H1 (cell line): ENCODE measurements around the gene TSPEAR. TPM values are rescaled to one million over a fixed set of nuclear protein-coding genes. Genes with fewer than 3 reads are reported as not detected.

Experiments
- CTCF ChIA-PET: fragments of 300-600 bp; sonication (Branson Sonifier 250); formaldehyde crosslinking; loops from one replicate; lab custom pipeline; 2021; ENCODE audit not compliant: partially characterized antibody; lab: Charles Lee
- POLR2A ChIA-PET: fragments of 300-600 bp; sonication (Branson Sonifier 250); formaldehyde crosslinking; loops from one replicate; lab custom pipeline; 2021; ENCODE audit warnings: inconsistent platforms; ENCODE audit not compliant: partially characterized antibody; lab: Charles Lee
- DNase-seq, 2 experiments: peaks; one replicate each; pipeline versions ENCODE4 v3.0.0 to v3.0.0-alpha.2; 2010 to 2022; ENCODE audit warnings: low spot score in 2 of 2, low read depth in 1 of 2, mixed read lengths in 1 of 2
- FAIRE-seq: peaks from 2 replicates; lab custom pipeline; 2011; peaks lifted over from hg19 to GRCh38; lab: Jason Lieb, UNC
- H2AFZ ChIP-seq: 2 replicates; pipeline ENCODE4 v1.8.1; 2012; ENCODE audit warnings: low read length, inconsistent platforms
- H2AK5ac ChIP-seq: 2 replicates; pipeline ENCODE4 v1.6.1; 2013; ENCODE audit warnings: low read depth, low read length
- H2BK120ac ChIP-seq: replicated peaks from 2 replicates; pipeline ENCODE3; 2013; ENCODE audit warnings: low read depth, low read length, inconsistent platforms
- H2BK12ac ChIP-seq: 2 replicates; pipeline ENCODE4 v1.6.1; 2013; ENCODE audit warnings: low read depth, low read length
- H2BK15ac ChIP-seq: 2 replicates; pipeline ENCODE4 v1.6.1; 2013; ENCODE audit warnings: low read length
- H2BK20ac ChIP-seq: 2 replicates; pipeline ENCODE4 v1.6.1; 2013; ENCODE audit warnings: low read length
- H2BK5ac ChIP-seq: 2 replicates; pipeline ENCODE4 v1.6.1; 2013; ENCODE audit warnings: low read depth, low read length
- H3K14ac ChIP-seq: 2 replicates; pipeline ENCODE4 v1.6.1; 2013; ENCODE audit warnings: inconsistent platforms; ENCODE audit not compliant: insufficient read length
- H3K18ac ChIP-seq: 2 replicates; pipeline ENCODE4 v1.6.1; 2013; ENCODE audit warnings: low read length; ENCODE audit errors: extremely low read depth
- H3K23ac ChIP-seq: 2 replicates; pipeline ENCODE4 v1.6.1; 2013; ENCODE audit warnings: inconsistent platforms; ENCODE audit not compliant: insufficient read length
- H3K23me2 ChIP-seq: 2 replicates; pipeline ENCODE4 v1.6.1; 2013; ENCODE audit warnings: low read depth, low read length
- H3K27ac ChIP-seq: 2 replicates; pipeline ENCODE4 v1.6.1; 2011; ENCODE audit warnings: low read depth, low read length, inconsistent platforms
- H3K27me3 ChIP-seq, 4 experiments: replicated peaks in 1 of 4; 1 replicate in 1 of 4; 2 replicates in 3 of 4; pipeline versions ENCODE4 v1.6.1 to v1.8.1; 2011 to 2013; ENCODE audit warnings: low read length in 3 of 4, mild to moderate bottlenecking in 3 of 4, inconsistent platforms in 2 of 4, mixed read lengths in 2 of 4, moderate library complexity in 1 of 4; ENCODE audit not compliant: control insufficient read depth in 3 of 4, insufficient read depth in 3 of 4; ENCODE audit errors: extremely low read depth in 1 of 4
- H3K36me3 ChIP-seq, 4 experiments: 2 replicates each; pipeline versions ENCODE4 v1.6.1 to v1.8.1; 2011 to 2013; ENCODE audit warnings: mild to moderate bottlenecking in 4 of 4, low read length in 3 of 4, moderate library complexity in 2 of 4, control low read depth in 1 of 4, inconsistent platforms in 1 of 4; ENCODE audit not compliant: insufficient read depth in 4 of 4, control insufficient read depth in 2 of 4
- H3K4ac ChIP-seq: replicated peaks from 2 replicates; pipeline ENCODE3; 2013; ENCODE audit warnings: low read length, low read depth, mixed read lengths, inconsistent platforms; ENCODE audit not compliant: insufficient read length
- H3K4me1 ChIP-seq, 4 experiments: replicated peaks in 1 of 4; 1 replicate in 1 of 4; 2 replicates in 3 of 4; pipeline versions ENCODE4 v1.6.1 to v1.8.1; 2011 to 2013; ENCODE audit warnings: low read length in 3 of 4, inconsistent platforms in 2 of 4, mixed read lengths in 1 of 4; ENCODE audit not compliant: insufficient read depth in 4 of 4, control insufficient read depth in 3 of 4
- H3K4me2 ChIP-seq, 2 experiments: 2 replicates each; pipeline versions ENCODE4 v1.6.1 to v1.8.1; 2011 to 2013; ENCODE audit warnings: low read depth in 2 of 2, low read length in 2 of 2, control low read depth in 1 of 2, inconsistent platforms in 1 of 2, mild to moderate bottlenecking in 1 of 2; ENCODE audit not compliant: insufficient read depth in 1 of 2
- H3K4me3 ChIP-seq, 4 experiments: fragments of 200-600, 300-600 bp in 1 of 4; sonication (generic), shearing (Covaris generic), sonication (Bioruptor Twin) in 1 of 4; 2 replicates each; pipeline versions ENCODE4 v1.5.1 to v1.8.1; 2011 to 2016; ENCODE audit warnings: low read length in 4 of 4, low read depth in 3 of 4, control low read depth in 2 of 4, inconsistent platforms in 2 of 4, mild to moderate bottlenecking in 2 of 4, mixed read lengths in 1 of 4, moderate library complexity in 1 of 4; ENCODE audit not compliant: insufficient read depth in 2 of 4; ENCODE audit errors: extremely low read depth in 1 of 4
- H3K56ac ChIP-seq: replicated peaks from 2 replicates; pipeline ENCODE3; 2013; ENCODE audit warnings: low read depth, mild to moderate bottlenecking, mixed read lengths, low read length, inconsistent platforms; ENCODE audit not compliant: insufficient read length
- H3K79me1 ChIP-seq: 2 replicates; pipeline ENCODE4 v1.6.1; 2013; ENCODE audit warnings: low read depth, low read length, control low read depth
- H3K79me2 ChIP-seq, 2 experiments: 2 replicates each; pipeline versions ENCODE4 v1.6.1 to v1.8.1; 2012 to 2013; ENCODE audit warnings: low read length in 2 of 2, mild to moderate bottlenecking in 2 of 2, inconsistent platforms in 1 of 2; ENCODE audit not compliant: insufficient read depth in 2 of 2, control insufficient read depth in 1 of 2
- H3K9ac ChIP-seq, 4 experiments: replicated peaks in 1 of 4; 1 replicate in 1 of 4; 2 replicates in 3 of 4; pipeline versions ENCODE4 v1.6.1 to v1.8.1; 2011 to 2013; ENCODE audit warnings: low read depth in 3 of 4, low read length in 3 of 4, control low read depth in 2 of 4, mild to moderate bottlenecking in 2 of 4, moderate library complexity in 2 of 4, inconsistent platforms in 1 of 4; ENCODE audit errors: extremely low read depth in 1 of 4
- H3K9me3 ChIP-seq, 2 experiments: 2 replicates each; pipeline versions ENCODE4 v1.6.1 to v1.8.1; 2012 to 2013; ENCODE audit warnings: mild to moderate bottlenecking in 2 of 2, moderate library complexity in 2 of 2, control low read depth in 1 of 2, inconsistent platforms in 1 of 2, low read depth in 1 of 2, low read length in 1 of 2, mixed read lengths in 1 of 2; ENCODE audit not compliant: insufficient read depth in 2 of 2
- H4K20me1 ChIP-seq, 2 experiments: replicated peaks in 1 of 2; 2 replicates each; pipeline versions ENCODE3 to v1.8.1; 2011 to 2013; ENCODE audit warnings: inconsistent platforms in 2 of 2, low read length in 2 of 2, mild to moderate bottlenecking in 1 of 2; ENCODE audit not compliant: insufficient read depth in 2 of 2, control insufficient read depth in 1 of 2
- H4K5ac ChIP-seq: 2 replicates; pipeline ENCODE4 v1.6.1; 2013; ENCODE audit warnings: low read length, low read depth, mixed read lengths, inconsistent platforms; ENCODE audit not compliant: insufficient read length
- H4K8ac ChIP-seq: 2 replicates; pipeline ENCODE4 v1.8.0; 2013; ENCODE audit warnings: mild to moderate bottlenecking, moderate library complexity, low read length, inconsistent platforms; ENCODE audit not compliant: insufficient read depth; ENCODE audit errors: extremely low read depth
- H4K91ac ChIP-seq: replicated peaks from 2 replicates; pipeline ENCODE3; 2013; ENCODE audit warnings: low read length, mixed read lengths, inconsistent platforms; ENCODE audit not compliant: insufficient read length
- CEBPB ChIP-seq: IDR thresholded peaks from 2 replicates; pipeline ENCODE4 v1.6.1; 2012; ENCODE audit warnings: low read depth, low read length
- CHD1 ChIP-seq: IDR thresholded peaks from 2 replicates; pipeline ENCODE4 v1.6.1; 2012; ENCODE audit warnings: low read depth, low read length, improper control_type of control experiment
- CHD2 ChIP-seq: IDR thresholded peaks from 2 replicates; pipeline ENCODE4 v1.6.1; 2012; ENCODE audit warnings: low read length, improper control_type of control experiment
- E2F6 ChIP-seq: IDR thresholded peaks from 2 replicates; pipeline ENCODE4 v1.6.1; 2012; ENCODE audit warnings: inconsistent platforms
- MAX ChIP-seq: IDR thresholded peaks from 2 replicates; pipeline ENCODE4 v1.6.1; 2012; ENCODE audit warnings: inconsistent platforms
- RAD21 ChIP-seq, 2 experiments: IDR thresholded peaks in 1 of 2; conservative IDR thresholded peaks in 1 of 2; 2 replicates each; pipeline ENCODE4 v1.6.1; 2011; ENCODE audit warnings: low read depth in 2 of 2, low read length in 2 of 2, improper control_type of control experiment in 1 of 2, inconsistent platforms in 1 of 2, mild to moderate bottlenecking in 1 of 2, moderate library complexity in 1 of 2
- RNF2 ChIP-seq: fragments of 200-900, 300-1000 bp; sonication (generic); IDR thresholded peaks from 2 replicates; pipeline ENCODE4 v1.7.1; 2016; ENCODE audit warnings: borderline replicate concordance, low read depth, mild to moderate bottlenecking, antibody characterized with exemption, low read length; ENCODE audit not compliant: poor library complexity, severe bottlenecking; ENCODE audit errors: missing control alignments
- SP1 ChIP-seq: IDR thresholded peaks from 2 replicates; pipeline ENCODE4 v1.6.1; 2011; ENCODE audit warnings: low read depth, low read length
- SUZ12 ChIP-seq: fragments of 200-600 bp; sonication (generic); IDR thresholded peaks from 2 replicates; pipeline ENCODE4 v1.6.1; 2012; ENCODE audit warnings: mild to moderate bottlenecking, inconsistent platforms, low read length, moderate library complexity, mixed read lengths
- TAF7 ChIP-seq: optimal IDR thresholded peaks from 2 replicates; pipeline ENCODE3; 2011; ENCODE audit warnings: low read depth, mild to moderate bottlenecking, inconsistent platforms, low read length, moderate library complexity, borderline replicate concordance
- WGBS, 2 experiments: shearing (Covaris generic) in 1 of 2; methylation state at CpG; one replicate each; pipeline versions ENCODE4 v1.1.6 to v1.1.7; 2013 to 2015; ENCODE audit warnings: low lambda C conversion rate in 2 of 2, mixed read lengths in 2 of 2, inconsistent platforms in 1 of 2, low coverage in 1 of 2, missing lambda C conversion rate in 1 of 2; ENCODE audit not compliant: insufficient replicate concordance in 2 of 2, insufficient coverage in 1 of 2, insufficient read length in 1 of 2; ENCODE audit errors: extremely low coverage in 1 of 2, missing lambda C conversion rate in 1 of 2; 5-methylcytosine and 5-hydroxymethylcytosine counted together
- polyA plus RNA-seq, 7 experiments: library from polyadenylated mRNA; depleted of rRNA in 3 of 7; stranded (reverse) in 5 of 7; unstranded in 2 of 7; fragments of >200 nt in 5 of 7; fragments of 200-250 nt in 2 of 7; gene quantifications; 1 replicate in 5 of 7; 2 replicates in 1 of 7; 4 replicates in 1 of 7; pipeline versions ENCODE4 v1.2.1 to v1.2.3, GENCODE V29; 2011 to 2013; ENCODE audit warnings: missing spikeins in 2 of 7, mixed read lengths in 2 of 7
- total RNA-seq: library from RNA; stranded (reverse); fragmentation: NEBNext Ultra II Directional; extraction: Animal tissue kit (Norgen Biotek cat#: 25700); gene quantifications from 2 replicates; pipeline ENCODE4 v1.2.1, GENCODE V29; 2021

TSPEAR gene
- total and polyA plus RNA-seq, 2 of the 8 experiments (the other 6 are each of a cell fraction or from before 2014, with no cell fraction given), result 0.58 to 0.89 TPM

GRCh38 chr21:44653123-44653522, 58.2 kb downstream of the TSPEAR start:
- H3K14ac ChIP-seq, result no peak overlapping the region
- H2BK12ac ChIP-seq, result no peak overlapping the region
- peaks cover 0 to 2% (median 0%) of the 10 kb centered on the region in 4 experiments; a peak in 1 of 7 replicates for H3K27me3 ChIP-seq
- no peak overlapping the region for H4K8ac ChIP-seq
- H4K5ac ChIP-seq, result no peak overlapping the region
- CTCF ChIA-PET, result interaction anchor here (1.0 kb wide), 1 partner anchor 34 kb away, joined by 3 read pairs; no protein-coding TSS in a partner anchor
- POLR2A ChIA-PET, result no interaction called here
- no peaks in the 10 kb centered on the region for H4K20me1 ChIP-seq
- peak; percentile 56; the same call in 1 of the 2 replicates for TF ChIP-seq SP1
- no peak for TF ChIP-seq CEBPB
- TF ChIP-seq CHD1, result no peak
- no peak for TF ChIP-seq TAF7
- TF ChIP-seq MAX, result peak; percentile 90
- TF ChIP-seq SUZ12, result no peak
- no peak for TF ChIP-seq RAD21 (IDR thresholded peaks at IDR 0.05 in 1 of 2, conservative IDR thresholded peaks at IDR 0.05 in 1 of 2; ENCODE audit: low read depth in 2 of 2, low read length in 2 of 2)
- no peak for TF ChIP-seq RNF2
- TF ChIP-seq CHD2, result no peak
- peak; percentile 96 for TF ChIP-seq E2F6
- peaks cover 0 to 4% of the 10 kb centered on the region in 2 experiments; a peak in 2 of 4 replicates for H3K9me3 ChIP-seq
- H2BK20ac ChIP-seq, result no peak overlapping the region
- H3K9ac ChIP-seq, result no peak overlapping the region
- FAIRE-seq (no peak), DNase-seq (no peak)
- H3K18ac ChIP-seq, result no peak overlapping the region
- H2AK5ac ChIP-seq, result no peak overlapping the region
- no peak overlapping the region for H3K4me2 ChIP-seq
- H2BK15ac ChIP-seq, result no peak overlapping the region
- H3K79me1 ChIP-seq, result no peaks in the 10 kb centered on the region; the same call in 1 of the 2 replicates
- no peak overlapping the region for H2BK120ac ChIP-seq
- no peak overlapping the region for H3K27ac ChIP-seq
- no peaks in the 10 kb centered on the region; a peak in 1 of 7 replicates for H3K4me1 ChIP-seq
- no peak overlapping the region for H4K91ac ChIP-seq
- no peak overlapping the region for H3K4me3 ChIP-seq
- no peak overlapping the region for H2AFZ ChIP-seq
- no peaks in the 10 kb centered on the region for H3K79me2 ChIP-seq
- H3K56ac ChIP-seq, result no peak overlapping the region
- no peak overlapping the region for H2BK5ac ChIP-seq
- no peaks in the 10 kb centered on the region for H3K23me2 ChIP-seq
- no peak overlapping the region for H3K4ac ChIP-seq
- H3K23ac ChIP-seq, result no peak overlapping the region
- WGBS, 2 experiments, result 79% methylated on average over 14 of the region's 14 CpGs; no CpG with 5 or more reads in 1 of the 2 experiments
- H3K36me3 ChIP-seq, result no peaks in the 10 kb centered on the region
